H1 (cell line): ENCODE data around the gene TPO. TPM values are rescaled to one million over a fixed set of nuclear protein-coding genes. Genes with fewer than 3 reads are reported as not detected.

Experiments used
- CBX8 ChIP-seq: fragments of 300-800, 300-1000 bp; sonication (generic); IDR thresholded peaks from 2 replicates; pipeline ENCODE4 v1.7.1; 2016; ENCODE audit warnings: low read depth, low read length, borderline replicate concordance
- SAP30 ChIP-seq: fragments of 300-600 bp; sonication (generic); IDR thresholded peaks from 2 replicates; pipeline ENCODE4 v1.7.1; 2012; ENCODE audit warnings: low read length, moderate library complexity, mild to moderate bottlenecking, inconsistent platforms; ENCODE audit not compliant: insufficient read depth, insufficient replicate concordance
- polyA plus RNA-seq, 7 experiments: library from polyadenylated mRNA; depleted of rRNA in 3 of 7; stranded (reverse) in 5 of 7; unstranded in 2 of 7; fragments of >200 nt in 5 of 7; fragments of 200-250 nt in 2 of 7; gene quantifications; 1 replicate in 5 of 7; 2 replicates in 1 of 7; 4 replicates in 1 of 7; pipeline versions ENCODE4 v1.2.1 to v1.2.3, GENCODE V29; 2011 to 2013; ENCODE audit warnings: missing spikeins in 2 of 7, mixed read lengths in 2 of 7
- total RNA-seq: library from RNA; stranded (reverse); fragmentation: NEBNext Ultra II Directional; extraction: Animal tissue kit (Norgen Biotek cat#: 25700); gene quantifications from 2 replicates; pipeline ENCODE4 v1.2.1, GENCODE V29; 2021
- TF ChIP-seq, protein P1 (sequence below): fragments of 300-600 bp; sonication (generic); IDR thresholded peaks from 2 replicates; pipeline ENCODE4 v1.7.1; 2012; ENCODE audit warnings: low read length, moderate library complexity, mild to moderate bottlenecking, inconsistent platforms; ENCODE audit not compliant: insufficient replicate concordance

The TPO gene
- total and polyA plus RNA-seq, 2 of the 8 experiments (the other 6 are each of a cell fraction or from before 2014, with no cell fraction given), result not detected

DNA sequence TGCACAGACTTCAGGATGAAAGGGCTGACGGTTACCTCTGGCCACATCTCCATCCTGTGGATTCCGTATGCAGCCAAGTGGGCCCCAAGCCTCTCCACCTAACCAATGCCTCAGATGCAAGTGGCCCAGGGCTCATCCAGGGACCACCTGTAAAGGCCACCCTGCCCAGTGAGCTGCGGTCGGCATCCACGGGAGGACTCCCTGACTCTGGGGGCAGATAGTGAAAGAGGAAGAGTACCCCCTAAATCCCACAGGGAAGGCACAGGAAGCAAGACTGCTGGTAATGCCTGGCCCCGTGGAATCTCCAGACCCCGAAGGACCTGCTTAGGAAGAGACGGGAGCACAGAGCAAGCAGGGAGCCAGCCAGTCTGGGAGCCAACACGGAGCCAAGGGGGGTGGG, 11.2 kb upstream of the TPO start (continued):
- TF ChIP-seq, protein P1, sequence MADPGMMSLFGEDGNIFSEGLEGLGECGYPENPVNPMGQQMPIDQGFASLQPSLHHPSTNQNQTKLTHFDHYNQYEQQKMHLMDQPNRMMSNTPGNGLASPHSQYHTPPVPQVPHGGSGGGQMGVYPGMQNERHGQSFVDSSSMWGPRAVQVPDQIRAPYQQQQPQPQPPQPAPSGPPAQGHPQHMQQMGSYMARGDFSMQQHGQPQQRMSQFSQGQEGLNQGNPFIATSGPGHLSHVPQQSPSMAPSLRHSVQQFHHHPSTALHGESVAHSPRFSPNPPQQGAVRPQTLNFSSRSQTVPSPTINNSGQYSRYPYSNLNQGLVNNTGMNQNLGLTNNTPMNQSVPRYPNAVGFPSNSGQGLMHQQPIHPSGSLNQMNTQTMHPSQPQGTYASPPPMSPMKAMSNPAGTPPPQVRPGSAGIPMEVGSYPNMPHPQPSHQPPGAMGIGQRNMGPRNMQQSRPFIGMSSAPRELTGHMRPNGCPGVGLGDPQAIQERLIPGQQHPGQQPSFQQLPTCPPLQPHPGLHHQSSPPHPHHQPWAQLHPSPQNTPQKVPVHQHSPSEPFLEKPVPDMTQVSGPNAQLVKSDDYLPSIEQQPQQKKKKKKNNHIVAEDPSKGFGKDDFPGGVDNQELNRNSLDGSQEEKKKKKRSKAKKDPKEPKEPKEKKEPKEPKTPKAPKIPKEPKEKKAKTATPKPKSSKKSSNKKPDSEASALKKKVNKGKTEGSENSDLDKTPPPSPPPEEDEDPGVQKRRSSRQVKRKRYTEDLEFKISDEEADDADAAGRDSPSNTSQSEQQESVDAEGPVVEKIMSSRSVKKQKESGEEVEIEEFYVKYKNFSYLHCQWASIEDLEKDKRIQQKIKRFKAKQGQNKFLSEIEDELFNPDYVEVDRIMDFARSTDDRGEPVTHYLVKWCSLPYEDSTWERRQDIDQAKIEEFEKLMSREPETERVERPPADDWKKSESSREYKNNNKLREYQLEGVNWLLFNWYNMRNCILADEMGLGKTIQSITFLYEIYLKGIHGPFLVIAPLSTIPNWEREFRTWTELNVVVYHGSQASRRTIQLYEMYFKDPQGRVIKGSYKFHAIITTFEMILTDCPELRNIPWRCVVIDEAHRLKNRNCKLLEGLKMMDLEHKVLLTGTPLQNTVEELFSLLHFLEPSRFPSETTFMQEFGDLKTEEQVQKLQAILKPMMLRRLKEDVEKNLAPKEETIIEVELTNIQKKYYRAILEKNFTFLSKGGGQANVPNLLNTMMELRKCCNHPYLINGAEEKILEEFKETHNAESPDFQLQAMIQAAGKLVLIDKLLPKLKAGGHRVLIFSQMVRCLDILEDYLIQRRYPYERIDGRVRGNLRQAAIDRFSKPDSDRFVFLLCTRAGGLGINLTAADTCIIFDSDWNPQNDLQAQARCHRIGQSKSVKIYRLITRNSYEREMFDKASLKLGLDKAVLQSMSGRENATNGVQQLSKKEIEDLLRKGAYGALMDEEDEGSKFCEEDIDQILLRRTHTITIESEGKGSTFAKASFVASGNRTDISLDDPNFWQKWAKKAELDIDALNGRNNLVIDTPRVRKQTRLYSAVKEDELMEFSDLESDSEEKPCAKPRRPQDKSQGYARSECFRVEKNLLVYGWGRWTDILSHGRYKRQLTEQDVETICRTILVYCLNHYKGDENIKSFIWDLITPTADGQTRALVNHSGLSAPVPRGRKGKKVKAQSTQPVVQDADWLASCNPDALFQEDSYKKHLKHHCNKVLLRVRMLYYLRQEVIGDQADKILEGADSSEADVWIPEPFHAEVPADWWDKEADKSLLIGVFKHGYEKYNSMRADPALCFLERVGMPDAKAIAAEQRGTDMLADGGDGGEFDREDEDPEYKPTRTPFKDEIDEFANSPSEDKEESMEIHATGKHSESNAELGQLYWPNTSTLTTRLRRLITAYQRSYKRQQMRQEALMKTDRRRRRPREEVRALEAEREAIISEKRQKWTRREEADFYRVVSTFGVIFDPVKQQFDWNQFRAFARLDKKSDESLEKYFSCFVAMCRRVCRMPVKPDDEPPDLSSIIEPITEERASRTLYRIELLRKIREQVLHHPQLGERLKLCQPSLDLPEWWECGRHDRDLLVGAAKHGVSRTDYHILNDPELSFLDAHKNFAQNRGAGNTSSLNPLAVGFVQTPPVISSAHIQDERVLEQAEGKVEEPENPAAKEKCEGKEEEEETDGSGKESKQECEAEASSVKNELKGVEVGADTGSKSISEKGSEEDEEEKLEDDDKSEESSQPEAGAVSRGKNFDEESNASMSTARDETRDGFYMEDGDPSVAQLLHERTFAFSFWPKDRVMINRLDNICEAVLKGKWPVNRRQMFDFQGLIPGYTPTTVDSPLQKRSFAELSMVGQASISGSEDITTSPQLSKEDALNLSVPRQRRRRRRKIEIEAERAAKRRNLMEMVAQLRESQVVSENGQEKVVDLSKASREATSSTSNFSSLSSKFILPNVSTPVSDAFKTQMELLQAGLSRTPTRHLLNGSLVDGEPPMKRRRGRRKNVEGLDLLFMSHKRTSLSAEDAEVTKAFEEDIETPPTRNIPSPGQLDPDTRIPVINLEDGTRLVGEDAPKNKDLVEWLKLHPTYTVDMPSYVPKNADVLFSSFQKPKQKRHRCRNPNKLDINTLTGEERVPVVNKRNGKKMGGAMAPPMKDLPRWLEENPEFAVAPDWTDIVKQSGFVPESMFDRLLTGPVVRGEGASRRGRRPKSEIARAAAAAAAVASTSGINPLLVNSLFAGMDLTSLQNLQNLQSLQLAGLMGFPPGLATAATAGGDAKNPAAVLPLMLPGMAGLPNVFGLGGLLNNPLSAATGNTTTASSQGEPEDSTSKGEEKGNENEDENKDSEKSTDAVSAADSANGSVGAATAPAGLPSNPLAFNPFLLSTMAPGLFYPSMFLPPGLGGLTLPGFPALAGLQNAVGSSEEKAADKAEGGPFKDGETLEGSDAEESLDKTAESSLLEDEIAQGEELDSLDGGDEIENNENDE, result no peak
- no peak for TF ChIP-seq SAP30
- TF ChIP-seq CBX8, result no peak
